ENCODE data around the gene IL34.

DNA sequence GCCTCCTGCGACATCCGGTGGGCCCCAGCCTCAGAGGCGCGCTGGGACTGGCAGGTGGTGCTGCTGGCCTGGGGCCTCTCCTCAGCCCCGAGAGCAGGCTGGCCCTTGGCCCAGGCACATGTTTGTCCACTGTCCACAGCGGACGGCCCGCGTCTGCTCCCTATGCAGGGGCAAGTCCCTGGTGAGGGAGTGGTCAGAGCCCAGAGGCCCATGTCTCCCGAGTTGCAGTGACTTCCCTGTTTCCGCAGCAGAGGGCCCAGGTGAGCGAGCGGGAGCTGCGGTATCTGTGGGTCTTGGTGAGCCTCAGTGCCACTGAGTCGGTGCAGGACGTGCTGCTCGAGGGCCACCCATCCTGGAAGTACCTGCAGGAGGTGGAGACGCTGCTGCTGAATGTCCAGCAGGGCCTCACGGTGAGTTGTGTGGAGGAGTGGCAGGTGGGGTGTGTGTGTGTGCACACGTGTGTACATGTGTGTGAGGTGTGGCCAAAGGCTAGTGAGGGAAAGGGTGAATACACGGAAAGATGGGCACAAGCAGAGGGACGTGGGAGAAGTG, 10.4 kb downstream of the IL34 start:
- TF ChIP-seq, protein P1, sequence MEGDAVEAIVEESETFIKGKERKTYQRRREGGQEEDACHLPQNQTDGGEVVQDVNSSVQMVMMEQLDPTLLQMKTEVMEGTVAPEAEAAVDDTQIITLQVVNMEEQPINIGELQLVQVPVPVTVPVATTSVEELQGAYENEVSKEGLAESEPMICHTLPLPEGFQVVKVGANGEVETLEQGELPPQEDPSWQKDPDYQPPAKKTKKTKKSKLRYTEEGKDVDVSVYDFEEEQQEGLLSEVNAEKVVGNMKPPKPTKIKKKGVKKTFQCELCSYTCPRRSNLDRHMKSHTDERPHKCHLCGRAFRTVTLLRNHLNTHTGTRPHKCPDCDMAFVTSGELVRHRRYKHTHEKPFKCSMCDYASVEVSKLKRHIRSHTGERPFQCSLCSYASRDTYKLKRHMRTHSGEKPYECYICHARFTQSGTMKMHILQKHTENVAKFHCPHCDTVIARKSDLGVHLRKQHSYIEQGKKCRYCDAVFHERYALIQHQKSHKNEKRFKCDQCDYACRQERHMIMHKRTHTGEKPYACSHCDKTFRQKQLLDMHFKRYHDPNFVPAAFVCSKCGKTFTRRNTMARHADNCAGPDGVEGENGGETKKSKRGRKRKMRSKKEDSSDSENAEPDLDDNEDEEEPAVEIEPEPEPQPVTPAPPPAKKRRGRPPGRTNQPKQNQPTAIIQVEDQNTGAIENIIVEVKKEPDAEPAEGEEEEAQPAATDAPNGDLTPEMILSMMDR (conservative IDR thresholded peaks at IDR 0.05): no peak
- TF ChIP-seq ZFX (IDR thresholded peaks at IDR 0.05): no peak
